SJSA1 (cell line): Measurements from ENCODE around the gene TSPAN3. TPM values are rescaled to one million over a fixed set of nuclear protein-coding genes. Genes with fewer than 3 reads are reported as not detected.

Source experiments
- DNase-seq, 2 experiments: peaks; one replicate each; pipeline ENCODE4 v3.0.0-alpha.2; 2015 to 2020; ENCODE audit warnings: low spot score in 2 of 2, low read depth in 1 of 2
- H3K27ac ChIP-seq: fragments of 250-450 bp; sonication (Bioruptor Pico); 2 replicates; pipeline ENCODE4 v1.5.1; 2020; ENCODE audit warnings: mild to moderate bottlenecking, moderate library complexity
- H3K27me3 ChIP-seq: fragments of 250-450 bp; sonication (Bioruptor Pico); replicated peaks from 2 replicates; pipeline ENCODE4 v1.5.1; 2020; ENCODE audit warnings: mild to moderate bottlenecking, moderate library complexity
- H3K36me3 ChIP-seq: fragments of 250-450 bp; sonication (Bioruptor Pico); 2 replicates; pipeline ENCODE4 v1.5.1; 2020; ENCODE audit warnings: mild to moderate bottlenecking
- H3K4me1 ChIP-seq: fragments of 250-450 bp; sonication (Bioruptor Pico); replicated peaks from 2 replicates; pipeline ENCODE4 v1.6.1; 2021; ENCODE audit warnings: mild to moderate bottlenecking
- H3K4me3 ChIP-seq: fragments of 250-450 bp; sonication (Bioruptor Pico); 2 replicates; pipeline ENCODE4 v1.5.1; 2020; ENCODE audit warnings: mild to moderate bottlenecking
- H3K9me3 ChIP-seq: fragments of 250-450 bp; sonication (Bioruptor Pico); replicated peaks from 2 replicates; pipeline ENCODE4 v1.5.1; 2020; ENCODE audit warnings: mild to moderate bottlenecking
- total RNA-seq: library from RNA; depleted of rRNA; stranded (reverse); fragments of >200 nt; shearing (Covaris generic); gene quantifications from 2 replicates; pipeline ENCODE4 v1.2.3, GENCODE V29; 2014; rRNA removed

Gene TSPAN3
- total RNA-seq = 331 and 341 TPM in 2 replicates

DNA sequence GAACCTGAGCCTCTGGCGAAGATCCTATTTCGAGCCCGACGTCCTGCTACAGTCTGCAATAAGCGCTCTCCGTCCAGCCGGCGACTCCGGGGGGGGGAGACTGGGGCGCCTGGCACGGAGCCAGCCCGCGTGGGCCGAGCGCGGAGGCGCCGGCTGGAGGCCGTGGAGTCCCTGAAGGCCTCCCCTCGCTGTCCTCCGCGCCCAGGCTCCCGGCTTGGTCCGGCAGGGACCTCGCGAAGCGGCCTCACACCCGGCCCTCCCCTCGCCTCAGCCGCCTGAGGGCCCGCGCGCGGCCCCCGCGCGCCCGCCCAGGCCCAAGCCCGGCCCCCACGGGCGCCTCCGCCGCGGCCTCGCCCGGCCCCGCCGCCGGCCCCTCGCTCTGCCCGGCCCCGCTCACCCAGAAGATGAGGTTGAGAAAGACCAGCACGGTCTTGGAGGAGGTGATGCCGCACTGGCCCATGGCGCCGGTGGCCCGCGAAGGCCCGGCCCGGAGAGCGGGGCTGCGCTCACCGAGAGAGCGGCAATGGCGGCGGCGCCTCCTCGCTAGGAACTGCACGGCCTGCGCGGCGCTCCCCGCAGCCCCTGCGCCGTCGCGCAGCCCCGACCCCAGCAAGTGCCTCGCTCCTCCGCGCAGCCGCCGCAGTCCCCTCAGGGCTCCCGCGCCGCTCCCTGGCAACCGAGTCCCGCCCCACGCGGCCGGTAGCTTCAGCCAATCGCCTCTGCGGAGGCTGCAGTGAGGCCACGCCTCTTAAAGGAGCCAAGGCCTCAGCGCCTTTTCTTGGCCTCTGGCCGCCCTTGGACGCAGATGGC, at the start of gene TSPAN3:
Gene TSPAN3, minus strand, starts transcription at position 615 of the 810 bp plus-strand sequence. Its CDS starts 155 bp downstream, at position 460.
- peak; percentile 88 to 93 for DNase-seq
- Histone ChIP-seq H3K4me1 (peaks cover 29% of the 10 kb centered on the region), H3K27ac (peak within 1 kb of the TSS; percentile 75), H3K27me3 (no peaks in the 10 kb centered on the region; the same call in 1 of the 2 replicates), H3K9me3 (no peaks in the 10 kb centered on the region), H3K4me3 (peak within 1 kb of the TSS; percentile 93), H3K36me3 (peaks cover 20% of the 10 kb centered on the region)

- Histone ChIP-seq H3K36me3 (0 out of 2 replicates have a peak, but pooled peaks cover 5% of the 10 kb centered on the region), H3K27ac (no peak overlapping the region), H3K27me3 (no peaks in the 10 kb centered on the region), H3K4me3 (no peak overlapping the region), H3K4me1 (peaks cover 12% of the 10 kb centered on the region), H3K9me3 (no peaks in the 10 kb centered on the region)
- no peak for DNase-seq
These were observed 49.7 kb upstream of the TSPAN3 start for GRCh38 chr15:77120576-77120975.

DNA sequence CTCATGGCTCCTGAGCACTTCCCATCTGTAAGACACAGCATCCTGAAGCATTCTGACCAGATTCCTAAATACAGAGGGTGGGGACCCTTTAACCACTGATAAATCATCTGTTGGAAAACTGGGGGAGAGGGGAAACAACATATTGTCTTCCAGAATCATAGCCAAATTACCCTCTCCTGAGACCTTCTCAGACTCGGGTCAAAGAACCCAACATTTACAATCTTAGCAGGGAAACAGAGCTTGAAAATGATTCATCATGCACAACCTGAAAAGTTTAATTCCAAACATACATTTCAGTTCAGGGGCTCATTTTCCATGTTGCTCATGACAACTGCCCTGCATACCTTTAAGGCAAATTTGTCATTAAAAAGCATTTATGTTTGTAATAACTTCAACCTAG, 48.5 kb upstream of the TSPAN3 start:
- H3K27ac ChIP-seq = no peak overlapping the region
- DNase-seq = no peak
- peaks cover 8% of the 10 kb centered on the region for H3K36me3 ChIP-seq
- H3K27me3 ChIP-seq = no peaks in the 10 kb centered on the region
- H3K4me3 ChIP-seq = no peak overlapping the region
- no peaks in the 10 kb centered on the region for H3K9me3 ChIP-seq
- peaks cover 12% of the 10 kb centered on the region for H3K4me1 ChIP-seq

- Histone ChIP-seq H3K9me3 (no peaks in the 10 kb centered on the region), H3K36me3 (peaks cover 13% of the 10 kb centered on the region), H3K4me1 (peaks cover 12% of the 10 kb centered on the region), H3K4me3 (no peak overlapping the region), H3K27ac (no peak overlapping the region), H3K27me3 (no peaks in the 10 kb centered on the region)
- DNase-seq = peak in 1 of 2 experiments; percentile 69
These were observed 48.0 kb upstream of the TSPAN3 start for GRCh38 chr15:77118882-77119321.

GRCh38 chr15:77115179-77115578, 44.3 kb upstream of the TSPAN3 start:
- H3K9me3 ChIP-seq = no peaks in the 10 kb centered on the region
- H3K4me1 ChIP-seq = peaks cover 12% of the 10 kb centered on the region
- no peak for DNase-seq
- H3K27me3 ChIP-seq = no peaks in the 10 kb centered on the region
- peaks cover 44% of the 10 kb centered on the region for H3K36me3 ChIP-seq
- H3K27ac ChIP-seq = no peak overlapping the region
- H3K4me3 ChIP-seq = no peak overlapping the region

DNA sequence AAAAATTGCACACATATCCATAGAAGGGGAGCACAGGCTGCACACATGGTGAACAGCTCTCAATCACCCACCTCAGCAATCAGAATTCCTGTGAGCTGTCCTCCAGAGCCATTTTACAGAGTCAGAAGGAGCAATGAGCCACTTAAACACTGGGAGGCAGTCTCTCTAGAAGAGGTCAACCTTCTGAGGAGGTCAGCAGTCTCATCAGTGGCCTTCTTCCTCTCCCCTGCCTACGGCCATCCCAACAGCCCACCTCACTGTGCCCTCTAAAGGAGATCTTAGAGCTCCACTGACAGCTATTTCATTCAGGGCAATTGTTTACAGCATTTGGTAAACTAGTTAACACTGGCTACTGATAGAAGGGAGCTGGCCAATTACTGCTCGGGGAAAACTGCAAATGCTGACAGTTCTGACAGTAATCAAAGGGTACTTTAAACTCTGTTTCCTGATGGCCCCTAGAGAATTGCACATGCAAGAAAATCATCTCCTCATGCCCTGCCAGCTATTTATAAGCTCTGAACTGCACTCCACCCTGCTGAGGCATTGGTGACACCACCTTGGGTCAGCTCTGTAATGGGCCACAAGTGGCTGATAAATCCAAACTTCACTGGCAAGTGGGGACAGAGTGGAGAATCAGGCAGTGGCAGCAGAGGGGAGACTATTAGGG, 42.1 kb upstream of the TSPAN3 start:
- Histone ChIP-seq H3K4me1 (no peaks in the 10 kb centered on the region; the same call in 1 of the 2 replicates), H3K27ac (no peak overlapping the region), H3K27me3 (no peaks in the 10 kb centered on the region), H3K4me3 (no peak overlapping the region), H3K36me3 (peaks cover 44% of the 10 kb centered on the region), H3K9me3 (no peaks in the 10 kb centered on the region)
- DNase-seq = no peak

- peaks cover 44% of the 10 kb centered on the region for H3K36me3 ChIP-seq
- no peaks in the 10 kb centered on the region for H3K9me3 ChIP-seq
- no peak overlapping the region for H3K27ac ChIP-seq
- no peaks in the 10 kb centered on the region for H3K27me3 ChIP-seq
- no peak for DNase-seq
- H3K4me3 ChIP-seq = no peak overlapping the region
- H3K4me1 ChIP-seq = no peaks in the 10 kb centered on the region; the same call in 1 of the 2 replicates
These were observed 40.9 kb upstream of the TSPAN3 start for GRCh38 chr15:77111789-77112188.

DNA sequence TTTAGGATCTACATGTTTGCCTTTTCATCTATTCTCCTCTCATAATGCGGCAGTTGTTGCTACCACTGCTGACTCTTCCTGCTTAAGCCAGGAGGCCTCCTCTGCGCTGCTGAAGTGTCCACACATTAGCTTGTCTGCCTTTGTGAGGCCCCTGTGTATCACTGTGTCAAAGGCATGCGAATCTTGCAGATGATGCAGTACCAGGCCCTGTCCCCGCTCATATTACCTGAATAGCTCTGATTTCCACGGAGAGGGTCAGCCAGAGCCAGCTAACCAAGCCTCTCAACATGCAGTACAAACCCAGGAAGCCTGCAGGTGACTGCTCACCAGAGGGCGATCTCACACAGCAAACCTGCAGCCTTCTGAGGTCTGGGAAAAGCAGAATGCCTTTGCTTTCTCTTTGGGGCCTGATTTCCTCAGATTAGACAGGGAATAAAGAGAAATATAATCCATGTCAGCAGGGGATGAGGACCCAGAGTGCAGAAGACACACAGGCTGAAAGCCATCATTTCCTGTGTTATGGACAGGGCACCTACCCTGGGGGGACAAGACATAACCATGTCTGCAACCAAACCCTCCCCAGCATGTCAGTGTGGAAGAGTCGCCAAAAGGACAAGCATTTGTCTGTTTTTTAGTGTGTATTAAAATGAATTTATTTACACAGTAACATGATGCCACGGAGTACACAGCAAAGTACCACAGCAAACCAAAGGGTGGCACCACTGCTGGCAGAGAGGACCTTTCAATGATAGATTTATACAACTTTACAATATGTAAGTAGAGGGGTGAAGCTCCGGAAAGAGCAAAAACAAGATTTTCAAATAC, 36.8 kb upstream of the TSPAN3 start:
- no peak overlapping the region for H3K27ac ChIP-seq
- H3K36me3 ChIP-seq = peaks cover 19% of the 10 kb centered on the region
- H3K9me3 ChIP-seq = no peaks in the 10 kb centered on the region
- peak in 1 of 2 experiments; percentile 42 for DNase-seq
- H3K27me3 ChIP-seq = no peaks in the 10 kb centered on the region
- no peaks in the 10 kb centered on the region; the same call in 1 of the 2 replicates for H3K4me1 ChIP-seq
- H3K4me3 ChIP-seq = no peak overlapping the region

DNA sequence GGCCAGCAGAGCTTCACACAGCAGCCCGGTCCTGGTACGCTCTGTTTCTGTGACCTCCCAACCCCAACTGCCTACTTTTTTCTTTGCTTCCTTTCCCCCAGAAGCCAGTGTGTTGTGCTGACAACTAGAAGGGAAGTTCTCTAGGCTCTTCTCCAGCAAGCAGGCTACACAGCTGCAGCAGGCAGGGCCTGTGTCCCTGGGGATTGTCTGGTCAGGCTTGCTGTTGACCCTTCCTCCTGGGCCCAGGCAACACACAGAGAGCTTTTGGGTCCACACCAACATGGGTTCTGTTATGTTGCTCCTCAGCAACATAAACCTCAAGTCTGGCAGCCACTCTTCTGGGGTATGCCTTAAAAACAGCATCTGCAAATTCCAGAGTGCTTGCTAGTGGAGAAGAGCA, 36.2 kb upstream of the TSPAN3 start:
- Histone ChIP-seq H3K36me3 (peaks cover 12% of the 10 kb centered on the region), H3K4me1 (no peaks in the 10 kb centered on the region; the same call in 1 of the 2 replicates), H3K27me3 (no peaks in the 10 kb centered on the region), H3K9me3 (no peaks in the 10 kb centered on the region), H3K4me3 (no peak overlapping the region), H3K27ac (no peak overlapping the region)
- no peak for DNase-seq

GRCh38 chr15:77104155-77104554, 33.2 kb upstream of the TSPAN3 start:
- Histone ChIP-seq H3K27ac (no peak overlapping the region), H3K36me3 (no peaks in the 10 kb centered on the region), H3K27me3 (no peaks in the 10 kb centered on the region)

DNA sequence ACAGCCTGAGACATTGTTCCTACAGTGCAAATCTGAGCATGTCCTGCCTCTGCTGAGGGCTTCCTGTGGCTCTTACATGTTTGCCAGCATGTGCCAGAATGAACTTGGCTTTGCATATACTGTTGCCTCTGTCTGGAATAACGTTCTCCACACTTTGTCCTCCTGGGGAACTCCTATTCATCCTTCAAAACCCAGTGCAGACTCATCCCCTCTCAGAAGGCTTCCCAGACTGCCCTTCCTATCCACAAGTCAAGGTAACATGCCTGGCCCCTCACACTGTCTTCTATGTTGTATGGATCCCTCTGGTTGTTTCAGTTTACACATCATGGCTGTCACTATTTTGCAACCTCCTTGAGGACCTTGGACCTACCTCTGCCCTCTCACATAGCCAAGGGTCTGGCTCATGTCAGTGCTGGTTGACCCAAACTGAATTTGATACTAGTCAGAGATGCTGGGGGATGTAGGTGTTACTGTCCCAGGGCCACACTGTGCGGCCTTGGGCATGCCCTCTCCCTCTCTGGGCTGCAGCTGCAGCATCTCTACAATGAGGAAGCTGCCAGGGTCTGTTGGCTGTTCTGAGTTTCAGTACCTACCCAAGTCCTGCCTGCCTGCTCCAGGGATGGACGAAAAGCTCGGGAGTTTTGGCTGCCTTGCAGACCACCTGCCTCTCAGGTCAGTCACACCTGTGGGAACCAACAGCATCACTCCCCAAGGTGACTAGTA, 29.0 kb upstream of the TSPAN3 start:
- H3K27ac ChIP-seq = no peak overlapping the region
- H3K4me3 ChIP-seq = no peak overlapping the region
- no peaks in the 10 kb centered on the region for H3K36me3 ChIP-seq
- H3K9me3 ChIP-seq = no peaks in the 10 kb centered on the region
- no peaks in the 10 kb centered on the region for H3K4me1 ChIP-seq
- H3K27me3 ChIP-seq = no peaks in the 10 kb centered on the region
- no peak for DNase-seq

More at GRCh38 chr15:77104155-77104554, 33.2 kb upstream of the TSPAN3 start:
- Histone ChIP-seq H3K4me1 (no peaks in the 10 kb centered on the region; the same call in 1 of the 2 replicates), H3K9me3 (no peaks in the 10 kb centered on the region), H3K4me3 (no peak overlapping the region)
- no peak for DNase-seq

GRCh38 chr15:77098572-77098971, 27.7 kb upstream of the TSPAN3 start:
- DNase-seq = no peak
- H3K4me1 ChIP-seq = no peaks in the 10 kb centered on the region
- no peak overlapping the region for H3K4me3 ChIP-seq

GRCh38 chr15:77097921-77098320, 27.0 kb upstream of the TSPAN3 start:
- Histone ChIP-seq H3K36me3 (no peaks in the 10 kb centered on the region), H3K27me3 (no peaks in the 10 kb centered on the region), H3K4me3 (no peak overlapping the region), H3K4me1 (no peaks in the 10 kb centered on the region), H3K9me3 (no peaks in the 10 kb centered on the region), H3K27ac (no peak overlapping the region)
- DNase-seq = no peak

More at GRCh38 chr15:77098572-77098971, 27.7 kb upstream of the TSPAN3 start:
- no peaks in the 10 kb centered on the region for H3K27me3 ChIP-seq
- no peak overlapping the region for H3K27ac ChIP-seq
- H3K9me3 ChIP-seq = no peaks in the 10 kb centered on the region
- H3K36me3 ChIP-seq = no peaks in the 10 kb centered on the region
